HG03342 (cell line): ENCODE results near the gene RNF2.
"Not testable (repeated sequence)": the region's sequence is repeated elsewhere in the genome, so short reads cannot be mapped to it uniquely, and the experiment has no call there.

Source experiments
- ATAC-seq: cut with Tn5 transposase; IDR thresholded peaks from one replicate; pipeline ENCODE4 v1.9.1; 2021; ENCODE audit warnings: mild to moderate bottlenecking, moderate library complexity; ENCODE audit not compliant: unreplicated experiment

RNF2 gene

GRCh38 chr1:185049670-185050069 is 4.3 kb downstream of the RNF2 start:
- ATAC-seq = no peak

GRCh38 chr1:185050823-185051451 is 5.6 kb downstream of the RNF2 start:
- ATAC-seq = no peak

DNA sequence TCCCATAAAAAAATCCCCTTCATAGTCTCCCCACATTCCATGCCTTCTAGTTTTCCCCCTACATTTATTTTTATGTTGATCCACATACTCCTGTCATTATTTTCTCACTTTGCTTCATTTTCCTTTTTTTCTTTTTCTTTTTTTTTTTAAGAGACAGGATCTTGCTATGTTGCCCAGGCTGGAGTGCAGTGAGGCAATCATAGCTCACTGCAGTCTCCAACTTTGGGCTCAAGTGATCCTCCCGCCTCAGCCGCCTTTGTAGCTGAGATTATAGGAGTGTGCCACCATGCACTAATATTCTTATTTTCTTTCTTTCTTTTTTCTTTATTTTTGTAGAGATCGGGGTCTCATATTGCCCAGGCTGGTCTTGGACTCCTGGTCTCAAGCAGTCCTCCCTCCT is 7.8 kb downstream of the RNF2 start:
- no peak for ATAC-seq

GRCh38 chr1:185054365-185055060 is 9.2 kb downstream of the RNF2 start:
- no peak for ATAC-seq

- no peak for ATAC-seq
These were observed 12.8 kb downstream of the RNF2 start for GRCh38 chr1:185058110-185058509.

GRCh38 chr1:185058876-185059275 is 13.5 kb downstream of the RNF2 start:
- no peak for ATAC-seq

DNA sequence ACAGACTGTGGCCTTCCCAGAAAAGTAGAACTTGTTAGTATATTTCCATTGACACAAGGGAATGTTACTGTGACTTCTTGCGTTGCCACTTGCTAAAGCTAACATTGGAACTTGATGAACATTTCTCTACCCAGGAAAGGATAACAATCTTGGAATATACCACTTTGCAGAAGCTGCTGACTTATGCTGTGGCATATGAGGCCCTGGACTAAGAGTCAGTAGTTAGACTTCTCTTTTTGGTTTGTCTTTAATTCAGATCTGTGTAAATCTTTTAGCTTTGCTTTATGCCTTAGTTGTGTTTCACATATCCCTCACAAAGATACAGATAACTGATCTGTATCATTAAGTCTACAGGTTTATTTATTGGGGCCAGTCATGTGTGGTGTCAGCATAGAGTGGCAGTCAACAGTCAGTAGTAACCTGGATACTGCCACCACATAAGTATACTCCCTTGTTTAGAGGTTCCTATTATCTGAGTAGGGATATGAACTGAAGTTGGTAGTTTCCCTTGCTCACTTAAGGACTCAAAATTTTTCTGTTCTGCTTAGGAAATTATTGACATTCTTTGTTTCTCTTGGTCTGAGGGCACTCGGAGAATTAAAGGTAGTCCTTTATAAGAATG is 14.7 kb downstream of the RNF2 start:
- no peak for ATAC-seq

GRCh38 chr1:185062710-185063370 is 17.5 kb downstream of the RNF2 start:
- no peak for ATAC-seq

DNA sequence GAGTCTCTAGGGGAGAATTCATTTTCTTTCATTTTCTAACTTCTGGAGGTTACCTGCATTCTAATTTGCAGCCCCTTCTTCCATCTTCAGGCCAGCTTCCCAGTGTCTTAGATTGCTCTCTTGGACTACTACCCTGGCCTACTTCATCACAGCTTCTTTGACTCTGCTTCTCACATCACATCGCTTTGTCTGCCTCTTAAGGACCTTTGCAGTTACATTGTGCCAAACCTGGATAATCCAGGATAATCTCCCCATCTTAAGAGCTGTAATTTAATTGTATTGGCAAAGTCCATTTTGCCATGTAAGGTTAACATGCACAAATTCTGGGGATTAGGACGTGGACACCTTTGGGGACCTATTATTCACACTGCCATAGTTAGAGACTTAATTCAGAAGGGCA is 18.4 kb downstream of the RNF2 start:
- ATAC-seq = no peak

DNA sequence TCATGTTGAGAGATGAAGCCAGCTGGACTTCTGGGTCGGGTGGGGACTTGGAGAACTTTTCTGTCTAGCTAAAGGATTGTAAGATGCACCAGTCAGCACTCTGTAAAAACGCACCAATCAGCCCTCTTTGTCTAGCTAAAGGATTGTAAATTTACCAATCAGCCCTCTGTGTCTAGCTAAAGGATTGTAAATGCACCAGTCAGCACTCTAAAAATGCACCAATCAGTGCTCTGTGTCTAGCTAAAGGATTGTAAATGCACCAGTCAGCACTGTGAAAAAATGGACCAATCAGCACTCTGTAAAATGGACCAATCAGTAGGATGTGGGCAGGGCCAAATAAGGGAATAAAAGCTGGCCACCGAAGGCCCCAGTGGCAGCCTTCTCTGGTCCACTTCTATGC is 19.6 kb downstream of the RNF2 start:
- ATAC-seq = not testable (repeated sequence)

DNA sequence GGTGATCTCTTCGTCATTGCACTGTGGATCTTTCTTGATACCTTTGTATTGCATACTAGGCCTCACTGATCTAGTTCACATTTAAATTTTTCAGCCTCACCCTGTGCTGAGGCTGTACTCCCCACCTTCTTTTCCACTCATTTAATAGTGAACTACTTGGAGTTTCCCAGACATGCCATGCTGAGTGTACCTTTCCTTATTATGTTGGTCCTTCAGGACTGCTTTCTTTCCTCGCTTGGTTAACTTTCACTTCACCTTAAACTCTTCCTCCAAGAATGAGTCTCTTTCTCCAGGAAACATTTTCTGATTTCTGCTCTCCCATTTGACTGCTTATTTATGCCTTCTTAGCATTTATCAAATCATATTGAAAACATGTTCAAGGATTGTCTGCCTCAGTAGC is 20.8 kb downstream of the RNF2 start:
- no peak for ATAC-seq

DNA sequence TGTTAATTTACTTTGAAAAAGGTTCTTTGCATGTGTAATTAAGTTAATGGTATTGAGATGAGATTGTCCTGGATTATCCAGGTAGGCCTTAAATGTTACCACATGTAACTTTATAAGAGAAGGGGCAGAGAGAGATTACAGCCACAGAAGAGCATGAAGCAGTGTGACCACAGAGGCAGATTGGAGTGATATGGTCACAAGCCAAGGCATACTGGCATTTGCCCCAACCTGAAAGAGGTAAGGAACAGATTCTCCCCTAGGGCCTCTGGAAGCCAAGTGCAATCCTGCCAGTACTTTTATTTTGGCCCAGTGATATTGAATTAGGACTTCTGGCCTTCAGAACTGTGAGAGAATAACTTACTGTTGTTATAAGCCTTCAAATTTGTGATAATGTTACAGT is 23.0 kb downstream of the RNF2 start:
- no peak for ATAC-seq

GRCh38 chr1:185069202-185069772 is 23.9 kb downstream of the RNF2 start:
- ATAC-seq = no peak

DNA sequence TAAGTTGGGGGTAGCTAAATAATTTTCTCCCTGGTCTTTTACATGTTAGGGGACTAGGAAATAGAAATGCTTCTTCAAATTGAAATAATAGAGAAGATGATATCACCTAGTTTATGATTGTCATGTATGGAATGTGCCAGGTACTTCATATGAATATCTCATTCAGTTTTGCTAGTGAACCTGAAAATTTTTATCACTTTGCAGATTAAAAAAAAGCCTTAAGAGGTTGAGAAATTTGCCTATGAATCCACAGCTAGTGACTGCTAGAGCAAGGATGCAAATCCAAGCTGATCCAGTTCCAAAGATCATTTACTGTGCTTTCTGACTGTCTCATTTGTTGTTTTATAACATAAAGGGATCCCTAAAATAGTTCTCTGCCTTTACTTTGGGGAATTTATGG is 24.7 kb downstream of the RNF2 start:
- ATAC-seq = no peak

GRCh38 chr1:185073725-185074124 is 28.4 kb downstream of the RNF2 start:
- no peak for ATAC-seq

GRCh38 chr1:185074307-185074706 is 28.9 kb downstream of the RNF2 start:
- no peak for ATAC-seq

GRCh38 chr1:185075476-185075875 is 30.1 kb downstream of the RNF2 start:
- no peak for ATAC-seq

DNA sequence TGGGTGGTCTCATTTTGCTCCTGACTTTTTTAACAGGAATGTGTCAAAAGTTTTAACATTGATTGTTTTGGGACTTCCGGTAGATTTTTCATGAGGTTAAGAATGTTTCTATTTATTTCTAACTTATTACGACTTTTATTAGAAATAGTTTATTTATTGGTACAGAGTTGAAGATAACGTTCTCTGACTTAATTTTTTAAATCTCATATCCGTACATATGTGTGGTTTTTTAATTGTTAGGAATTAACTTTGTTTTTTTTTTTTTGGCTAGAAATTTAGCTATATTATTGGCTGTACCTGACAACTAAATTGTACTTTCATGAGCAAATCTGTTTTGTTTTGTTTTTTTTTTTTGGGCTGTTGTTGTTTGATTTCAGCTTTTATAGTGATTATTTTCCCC is 32.0 kb downstream of the RNF2 start:
- no peak for ATAC-seq

DNA sequence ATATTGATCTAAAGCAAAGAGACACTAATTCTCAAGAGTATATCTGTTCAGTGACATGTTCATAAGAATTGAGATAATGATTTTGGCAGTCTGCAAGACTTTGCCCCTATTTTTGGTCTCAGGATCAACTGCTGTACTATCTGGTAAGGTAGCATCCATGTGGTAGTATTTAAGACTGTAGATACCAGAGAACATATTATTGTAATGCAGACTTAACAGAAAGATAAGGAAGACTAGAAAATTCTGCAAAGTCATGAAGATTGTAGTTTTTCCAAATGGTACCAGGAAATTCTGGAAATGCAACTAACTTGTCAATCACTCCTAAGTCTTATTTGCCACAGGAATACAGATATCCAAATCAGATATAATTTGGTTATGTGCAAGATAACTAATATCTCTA is 35.1 kb downstream of the RNF2 start:
- no peak for ATAC-seq

DNA sequence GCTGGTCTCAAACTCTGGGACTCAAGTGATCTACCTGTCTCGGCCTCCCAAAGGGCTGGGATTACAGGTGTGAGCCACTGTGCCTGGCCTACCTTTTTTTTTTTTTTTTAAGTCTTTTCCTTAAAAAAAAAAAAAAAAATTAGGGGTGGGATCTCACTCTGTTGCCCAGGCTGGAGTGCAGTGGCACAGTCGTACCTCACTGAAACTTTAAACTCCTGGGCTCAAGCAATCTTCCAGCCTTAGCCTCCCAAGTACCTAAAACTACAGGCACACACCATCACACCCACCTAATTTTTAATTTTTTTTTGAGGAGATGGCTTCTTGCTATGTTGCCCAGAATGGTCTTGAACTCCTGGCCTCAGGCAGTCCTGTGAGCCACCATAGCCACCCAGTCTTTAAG is 38.5 kb downstream of the RNF2 start:
- no peak for ATAC-seq

DNA sequence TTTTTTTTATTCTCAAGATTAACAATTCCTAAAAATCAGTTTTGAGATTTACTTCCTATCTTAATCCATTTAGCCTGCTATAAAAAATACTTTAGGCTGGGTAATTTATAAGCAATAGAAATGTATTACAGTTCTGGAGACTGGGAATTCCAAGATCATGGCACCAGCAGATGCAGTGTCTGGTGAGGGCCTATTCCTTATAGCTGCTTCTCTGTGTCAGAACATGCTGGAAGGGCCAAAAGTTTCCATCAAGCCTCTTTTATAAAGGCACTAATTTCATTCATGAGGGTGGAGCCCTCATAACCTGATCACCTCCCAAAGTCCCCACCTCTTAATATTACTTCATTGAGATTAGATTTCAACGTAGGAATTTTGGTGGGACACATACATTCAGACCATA is 41.7 kb downstream of the RNF2 start:
- no peak for ATAC-seq

- ATAC-seq = no peak
These were observed 42.4 kb downstream of the RNF2 start for GRCh38 chr1:185087746-185088145.
